ENCODE data around the gene PTPN20. TPM values are rescaled to one million over a fixed set of nuclear protein-coding genes. Genes with fewer than 3 reads are reported as not detected.

PTPN20 gene
- total RNA-seq, 1 experiment from 2014 or later = not detected

DNA sequence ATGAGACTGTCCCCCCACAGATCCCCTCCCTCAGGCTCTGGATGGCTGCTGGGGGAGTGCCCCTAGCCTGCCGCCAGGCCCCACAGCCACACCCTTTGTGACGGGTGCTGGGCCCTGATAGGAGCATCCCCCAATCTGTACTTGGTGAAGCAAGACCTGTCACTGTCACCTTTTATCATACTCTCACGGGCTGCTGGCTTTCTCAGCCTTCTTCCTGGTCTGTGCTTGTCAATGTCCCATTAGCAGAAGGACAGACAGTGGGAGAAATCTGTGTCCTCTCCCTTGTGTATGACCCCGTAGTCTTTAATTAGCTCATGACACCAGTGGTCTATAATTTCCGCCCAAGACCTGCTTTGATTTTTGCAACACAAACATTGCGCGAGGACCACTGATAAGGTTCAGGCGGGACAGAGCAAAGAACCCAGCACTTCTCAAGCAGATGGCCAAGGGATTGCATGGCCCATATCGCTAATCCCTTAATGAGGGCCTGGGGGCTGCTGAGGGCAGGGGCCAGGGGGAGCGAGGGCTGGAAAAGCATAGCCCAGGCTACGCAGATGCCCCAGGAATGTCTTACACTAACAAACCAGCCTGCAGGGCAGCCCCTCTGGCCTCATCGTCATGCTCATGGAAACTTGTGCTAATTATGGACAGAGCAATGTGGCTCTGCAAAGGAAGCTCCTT is 127.8 kb downstream of the PTPN20 start:
- no peak for DNase-seq
- no peak overlapping the region for H4K8ac ChIP-seq (replicated peaks; ENCODE audit: insufficient read length, low read depth, low read length)
- Mint-ChIP-seq H3K36me3 (ENCODE audit: insufficient read depth in 1 of 3, low read depth in 3 of 3) (no peaks in the 10 kb centered on the region), H3K4me1 (peaks cover 8% of the 10 kb centered on the region in 2 experiments; a peak in 3 of 4 replicates), H3K4me3 (no peak overlapping the region), H3K27ac (no peak overlapping the region), H3K27me3 (ENCODE audit: low read depth) (peaks cover 2% of the 10 kb centered on the region; the same call in 1 of the 2 replicates), H3K9me3 (no peaks in the 10 kb centered on the region)
- H4K5ac ChIP-seq (ENCODE audit: insufficient read length, low read depth, low read length) = no peak overlapping the region
- no peak overlapping the region for H2BK15ac ChIP-seq (ENCODE audit: low read depth, low read length)
- WGBS (ENCODE audit: extremely low coverage, insufficient read length, low lambda C conversion rate) = no CpG with 5 or more reads among the region's 12 CpGs
- H3K4me2 ChIP-seq (ENCODE audit: insufficient read depth, insufficient read length, low read length) = no peak overlapping the region
- no peaks in the 10 kb centered on the region for H3K79me1 ChIP-seq (ENCODE audit: insufficient read depth, low read depth, low read length, poor library complexity, severe bottlenecking)
- H3K23ac ChIP-seq (ENCODE audit: insufficient read length, low read depth, low read length) = no peak overlapping the region
- no peak overlapping the region for H3K27ac ChIP-seq (ENCODE audit: insufficient read length, low read depth, low read length)
- H3K4me1 ChIP-seq (ENCODE audit: insufficient read depth, low read length) = no peaks in the 10 kb centered on the region
- no peaks in the 10 kb centered on the region for H3K23me2 ChIP-seq (ENCODE audit: insufficient read length, low read depth, low read length, poor library complexity, severe bottlenecking)
- no peak overlapping the region for H2BK12ac ChIP-seq (ENCODE audit: insufficient read length, low read depth, low read length)
- H2BK5ac ChIP-seq (ENCODE audit: insufficient read length, low read length) = no peak overlapping the region
- H3K9me3 ChIP-seq (ENCODE audit: control insufficient read depth, low read depth, low read length) = no peaks in the 10 kb centered on the region
- H2BK20ac ChIP-seq (ENCODE audit: low read depth, low read length, poor library complexity, severe bottlenecking) = no peak overlapping the region
- H4K91ac ChIP-seq (ENCODE audit: insufficient read length, low read depth, low read length) = no peak overlapping the region
- no peak overlapping the region for H3T11ph ChIP-seq (ENCODE audit: low read length)
- no peak overlapping the region for H3K4ac ChIP-seq (ENCODE audit: low read depth, low read length)
- H3K27me3 ChIP-seq (ENCODE audit: insufficient read depth, low read length) = no peaks in the 10 kb centered on the region
- H3K18ac ChIP-seq (ENCODE audit: insufficient read length, low read depth, low read length) = no peak overlapping the region
- no peak overlapping the region for H2AFZ ChIP-seq (ENCODE audit: low read length)
- no peak overlapping the region for H3K14ac ChIP-seq (ENCODE audit: insufficient read depth, low read length)
- TF ChIP-seq, protein P1, sequence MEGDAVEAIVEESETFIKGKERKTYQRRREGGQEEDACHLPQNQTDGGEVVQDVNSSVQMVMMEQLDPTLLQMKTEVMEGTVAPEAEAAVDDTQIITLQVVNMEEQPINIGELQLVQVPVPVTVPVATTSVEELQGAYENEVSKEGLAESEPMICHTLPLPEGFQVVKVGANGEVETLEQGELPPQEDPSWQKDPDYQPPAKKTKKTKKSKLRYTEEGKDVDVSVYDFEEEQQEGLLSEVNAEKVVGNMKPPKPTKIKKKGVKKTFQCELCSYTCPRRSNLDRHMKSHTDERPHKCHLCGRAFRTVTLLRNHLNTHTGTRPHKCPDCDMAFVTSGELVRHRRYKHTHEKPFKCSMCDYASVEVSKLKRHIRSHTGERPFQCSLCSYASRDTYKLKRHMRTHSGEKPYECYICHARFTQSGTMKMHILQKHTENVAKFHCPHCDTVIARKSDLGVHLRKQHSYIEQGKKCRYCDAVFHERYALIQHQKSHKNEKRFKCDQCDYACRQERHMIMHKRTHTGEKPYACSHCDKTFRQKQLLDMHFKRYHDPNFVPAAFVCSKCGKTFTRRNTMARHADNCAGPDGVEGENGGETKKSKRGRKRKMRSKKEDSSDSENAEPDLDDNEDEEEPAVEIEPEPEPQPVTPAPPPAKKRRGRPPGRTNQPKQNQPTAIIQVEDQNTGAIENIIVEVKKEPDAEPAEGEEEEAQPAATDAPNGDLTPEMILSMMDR (conservative IDR thresholded peaks at IDR 0.05) = no peak
- no peak overlapping the region for H2BK120ac ChIP-seq (ENCODE audit: low read depth, low read length, poor library complexity, severe bottlenecking)
- H3K9ac ChIP-seq (ENCODE audit: extremely low read depth, insufficient read length, low read length) = no peak overlapping the region
- no peak overlapping the region for H2AK5ac ChIP-seq (ENCODE audit: insufficient read length, low read length)
- H4K20me1 ChIP-seq (ENCODE audit: control insufficient read depth, insufficient read depth, insufficient read length) = no peaks in the 10 kb centered on the region
- H3K56ac ChIP-seq (ENCODE audit: insufficient read length, low read depth, low read length) = no peak overlapping the region
- no peaks in the 10 kb centered on the region for H3K79me2 ChIP-seq (ENCODE audit: insufficient read depth, low read length)

Data from H9 (cell line).